Measurements from ENCODE around the gene TMIGD2.

DNA sequence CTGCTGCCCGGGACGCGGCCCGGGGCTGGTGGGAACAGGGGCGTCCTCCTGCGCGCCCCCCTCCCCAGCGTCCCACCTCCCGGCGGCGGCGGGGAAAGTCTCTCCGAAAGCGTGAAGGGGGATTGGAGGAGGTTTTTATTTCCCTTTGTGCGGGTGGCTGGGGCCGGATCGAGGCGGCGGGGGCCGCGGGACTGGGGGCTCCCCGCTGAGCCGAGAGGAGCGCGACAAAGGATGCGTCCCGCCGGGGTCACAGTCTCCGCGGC is 23.0 kb downstream of the TMIGD2 start:
- TF ChIP-seq POLR2A (IDR thresholded peaks at IDR 0.05; ENCODE audit: low read length) (no peak), GATA1 (IDR thresholded peaks at IDR 0.05; ENCODE audit: low read depth, low read length) (no peak)

Measured in erythroblast (primary cell).